HG03039 (cell line): Measurements from ENCODE around the gene PPWD1.
"Not testable (repeated sequence)": the region's sequence is repeated elsewhere in the genome, so short reads cannot be mapped to it uniquely, and the experiment has no call there.

Experiments used
- ATAC-seq: cut with Tn5 transposase; IDR thresholded peaks from one replicate; pipeline ENCODE4 v1.9.1; 2021; ENCODE audit warnings: mild to moderate bottlenecking, moderate library complexity; ENCODE audit not compliant: unreplicated experiment

PPWD1 gene

DNA sequence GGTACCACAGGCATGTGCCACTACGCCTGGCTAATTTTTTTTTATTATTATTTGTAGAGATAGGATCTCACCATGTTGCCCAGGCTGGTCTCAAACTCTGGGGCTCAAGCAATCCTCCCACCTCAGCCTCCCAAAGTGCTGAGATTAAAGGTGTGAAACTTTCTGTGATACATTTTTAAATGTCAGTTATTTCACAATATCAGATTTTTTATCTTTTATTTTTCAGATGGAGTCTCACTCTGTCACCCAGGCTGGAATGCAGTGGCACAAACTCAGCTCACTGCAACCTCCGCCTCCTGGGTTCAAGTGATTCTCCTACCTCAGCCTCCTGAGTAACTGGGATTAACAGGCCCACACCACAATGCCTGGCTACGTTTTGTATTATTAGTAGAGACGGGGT lies 58.9 kb downstream of the PPWD1 start:
- not testable (repeated sequence) for ATAC-seq

DNA sequence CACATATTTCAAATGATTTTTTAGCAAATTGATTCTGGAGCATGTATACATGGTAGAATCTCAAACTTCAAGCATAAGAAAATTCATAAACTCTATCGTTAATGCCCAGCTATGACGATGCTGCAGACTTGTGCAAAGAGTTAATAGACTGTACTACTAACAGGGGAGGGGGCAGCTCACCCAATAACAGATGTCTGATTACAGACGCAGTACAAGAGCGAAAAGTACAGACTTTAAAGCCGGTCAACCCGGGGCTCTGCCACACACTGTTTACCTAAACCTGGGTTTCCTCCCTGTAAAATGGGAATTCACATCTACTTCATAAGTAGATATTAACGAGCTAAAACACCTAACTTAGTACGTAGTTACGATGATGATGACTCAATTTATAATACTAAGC lies 60.4 kb downstream of the PPWD1 start:
- no peak for ATAC-seq

DNA sequence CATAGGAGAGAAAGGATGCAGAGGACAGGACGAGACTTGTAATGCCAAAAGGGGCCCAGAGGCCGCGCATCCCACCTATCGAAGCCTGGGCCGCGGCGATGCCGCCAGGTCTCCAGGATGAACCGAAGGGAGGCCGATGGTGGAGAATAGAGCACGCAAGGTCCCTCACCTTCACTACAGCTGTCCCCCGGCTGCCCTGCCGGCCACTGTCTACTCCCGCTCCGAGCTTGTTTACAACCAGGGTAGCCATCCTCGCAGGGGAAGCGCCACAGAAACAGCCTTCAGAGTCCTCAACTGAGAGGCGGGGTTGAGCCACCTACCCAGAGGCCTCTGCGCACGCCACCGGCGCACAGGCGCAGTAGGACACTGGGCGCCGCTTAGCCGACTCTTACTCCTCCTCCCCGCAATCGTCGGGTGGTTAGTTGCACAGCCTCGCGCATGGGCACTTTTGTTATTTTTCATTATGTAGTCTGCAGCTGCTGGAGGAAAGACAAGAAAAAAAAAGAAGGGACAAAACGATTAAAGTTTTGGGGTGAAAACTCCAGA lies 61.0 kb downstream of the PPWD1 start, which contains the start of gene TRIM23:
Gene TRIM23, minus strand, starts transcription at position 309 of the 546 bp plus-strand sequence. Its CDS starts 59 bp downstream, at position 250.
- ATAC-seq = peak; percentile 96

DNA sequence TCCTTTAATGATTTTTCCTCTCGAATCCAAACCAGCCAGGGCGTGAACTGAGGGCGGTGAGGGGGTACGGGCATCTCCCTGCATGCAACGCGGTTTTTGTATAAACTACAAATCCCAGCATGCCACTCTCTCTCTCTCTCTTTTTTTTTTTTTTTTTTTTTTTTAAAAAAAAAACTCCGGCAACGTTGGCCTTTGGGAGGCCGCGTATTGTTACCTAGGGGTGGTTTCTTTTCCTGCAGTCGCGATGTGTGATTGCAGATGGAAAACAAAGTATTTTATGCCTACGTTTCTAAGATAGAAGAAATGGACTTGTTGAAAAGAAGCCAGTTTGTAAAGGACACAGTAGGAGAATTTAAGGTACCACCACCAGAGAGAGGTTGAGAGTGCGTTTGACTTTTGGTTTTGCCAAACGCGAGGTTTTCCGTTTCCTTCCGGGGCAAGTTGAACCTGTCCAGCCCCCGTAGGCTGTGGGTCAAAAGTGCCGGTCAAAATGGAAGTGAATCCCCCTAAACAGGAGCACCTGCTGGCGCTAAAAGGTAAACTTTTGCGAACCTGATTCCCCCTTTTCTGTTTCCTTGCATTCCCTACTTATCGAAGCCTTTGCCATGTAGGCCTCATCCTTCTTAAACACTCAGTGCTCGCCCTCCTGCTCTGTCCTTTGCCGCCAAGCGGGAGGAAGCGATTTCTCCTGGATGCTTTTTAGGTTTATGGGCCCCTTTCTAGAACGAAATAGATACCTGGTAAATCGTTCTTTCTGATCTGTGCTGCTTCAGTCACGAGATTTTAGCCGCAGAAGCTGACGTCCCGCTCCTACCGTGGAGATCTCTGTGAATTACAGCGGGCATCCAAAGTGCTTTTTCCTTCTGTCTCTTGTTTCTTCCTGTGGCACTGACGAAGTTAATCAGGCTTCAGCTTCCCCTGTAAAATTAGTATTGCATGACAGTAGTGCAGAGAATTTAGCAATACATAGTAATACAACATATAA lies 61.8 kb downstream of the PPWD1 start, which contains the start of the genes SHLD3 and TRAPPC13:
Gene SHLD3, plus strand, starts transcription at position 457 of the 985 bp plus-strand sequence. CDS start 4,561 bp downstream, outside the sequence.
Gene TRAPPC13, plus strand, starts transcription at position 457 of the 985 bp plus-strand sequence. Its CDS starts 34 bp downstream, at position 491.
- ATAC-seq = peak; percentile 66

DNA sequence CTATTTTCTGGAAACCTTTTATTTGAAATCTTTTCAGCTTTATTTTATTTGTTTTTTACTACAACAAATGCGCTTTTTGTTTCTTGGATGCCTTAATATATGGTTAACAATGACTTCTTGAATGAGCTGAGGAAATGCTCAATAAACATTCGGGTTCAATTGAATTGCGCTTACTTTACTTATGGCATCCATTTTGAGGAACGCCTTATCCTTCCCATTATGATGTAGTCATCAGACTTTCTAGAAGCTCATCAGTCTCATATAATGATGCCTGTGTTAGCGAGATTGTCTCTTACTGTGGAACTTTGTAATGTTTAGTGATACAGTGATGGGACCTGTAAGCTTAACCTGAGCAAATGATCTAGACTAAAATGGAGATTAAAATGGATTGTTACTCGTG lies 62.6 kb downstream of the PPWD1 start:
- no peak for ATAC-seq

DNA sequence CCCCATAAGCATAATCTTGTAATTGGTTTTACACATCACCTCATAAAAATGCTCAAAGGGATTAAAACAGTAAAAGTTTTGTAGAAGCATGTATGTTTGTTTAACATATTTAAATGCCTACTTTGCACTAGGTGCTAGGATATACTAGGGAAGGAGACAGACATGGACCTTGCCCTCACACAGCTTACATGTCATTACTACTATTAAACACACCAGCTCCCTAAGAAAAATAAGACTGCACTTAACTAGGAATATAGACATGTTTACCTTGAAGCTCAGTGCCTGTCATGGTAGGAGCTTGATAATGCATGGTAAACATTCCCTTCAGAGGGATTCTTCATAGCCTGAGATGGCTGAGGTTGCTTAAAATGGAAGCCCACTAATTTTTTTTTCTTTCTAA lies 67.9 kb downstream of the PPWD1 start:
- ATAC-seq = no peak
